ENCODE measurements around the gene FOXP1.

Gene FOXP1

DNA sequence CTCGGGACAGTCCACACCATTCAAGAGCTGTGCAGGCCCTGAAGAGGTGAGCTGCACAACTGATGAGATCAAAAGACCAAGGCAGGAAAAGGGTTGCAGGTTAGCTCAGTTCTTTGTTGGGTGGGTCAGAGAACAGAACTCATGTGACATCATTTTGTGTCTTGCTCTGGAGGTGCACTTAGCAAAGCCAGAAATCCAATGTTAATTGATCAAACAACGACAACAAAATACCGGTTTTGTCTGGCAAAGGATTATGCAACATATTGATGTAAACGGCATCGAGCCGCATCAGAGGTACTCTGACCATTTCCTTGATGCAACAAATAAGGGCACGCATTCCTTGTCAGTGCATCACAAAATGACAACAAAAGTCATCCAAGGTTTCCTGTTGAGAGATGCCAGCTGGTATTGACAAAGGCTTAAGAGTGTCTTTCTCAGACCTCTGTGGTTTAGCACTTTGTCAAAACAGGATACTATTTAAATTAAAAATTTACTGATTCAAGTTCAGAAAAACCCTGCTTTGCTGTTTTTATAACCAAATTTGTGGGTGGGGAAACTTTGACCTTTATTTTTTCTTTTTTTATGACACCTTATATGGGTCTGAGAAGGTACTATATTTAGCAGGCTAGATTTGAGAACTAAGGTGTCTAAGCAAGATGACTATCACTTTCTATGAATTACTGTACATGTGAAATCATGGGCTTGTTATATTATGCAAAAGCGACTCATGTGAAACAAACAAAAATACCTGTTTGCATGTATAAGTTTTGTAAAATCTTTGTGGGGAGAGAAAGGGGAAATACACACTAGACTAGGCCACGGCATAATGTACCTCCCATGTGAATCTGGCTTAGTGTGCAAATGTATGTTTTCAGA is 496.1 kb downstream of the FOXP1 start:
- TF ChIP-seq, protein P1, sequence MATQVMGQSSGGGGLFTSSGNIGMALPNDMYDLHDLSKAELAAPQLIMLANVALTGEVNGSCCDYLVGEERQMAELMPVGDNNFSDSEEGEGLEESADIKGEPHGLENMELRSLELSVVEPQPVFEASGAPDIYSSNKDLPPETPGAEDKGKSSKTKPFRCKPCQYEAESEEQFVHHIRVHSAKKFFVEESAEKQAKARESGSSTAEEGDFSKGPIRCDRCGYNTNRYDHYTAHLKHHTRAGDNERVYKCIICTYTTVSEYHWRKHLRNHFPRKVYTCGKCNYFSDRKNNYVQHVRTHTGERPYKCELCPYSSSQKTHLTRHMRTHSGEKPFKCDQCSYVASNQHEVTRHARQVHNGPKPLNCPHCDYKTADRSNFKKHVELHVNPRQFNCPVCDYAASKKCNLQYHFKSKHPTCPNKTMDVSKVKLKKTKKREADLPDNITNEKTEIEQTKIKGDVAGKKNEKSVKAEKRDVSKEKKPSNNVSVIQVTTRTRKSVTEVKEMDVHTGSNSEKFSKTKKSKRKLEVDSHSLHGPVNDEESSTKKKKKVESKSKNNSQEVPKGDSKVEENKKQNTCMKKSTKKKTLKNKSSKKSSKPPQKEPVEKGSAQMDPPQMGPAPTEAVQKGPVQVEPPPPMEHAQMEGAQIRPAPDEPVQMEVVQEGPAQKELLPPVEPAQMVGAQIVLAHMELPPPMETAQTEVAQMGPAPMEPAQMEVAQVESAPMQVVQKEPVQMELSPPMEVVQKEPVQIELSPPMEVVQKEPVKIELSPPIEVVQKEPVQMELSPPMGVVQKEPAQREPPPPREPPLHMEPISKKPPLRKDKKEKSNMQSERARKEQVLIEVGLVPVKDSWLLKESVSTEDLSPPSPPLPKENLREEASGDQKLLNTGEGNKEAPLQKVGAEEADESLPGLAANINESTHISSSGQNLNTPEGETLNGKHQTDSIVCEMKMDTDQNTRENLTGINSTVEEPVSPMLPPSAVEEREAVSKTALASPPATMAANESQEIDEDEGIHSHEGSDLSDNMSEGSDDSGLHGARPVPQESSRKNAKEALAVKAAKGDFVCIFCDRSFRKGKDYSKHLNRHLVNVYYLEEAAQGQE (IDR thresholded peaks at IDR 0.05; ENCODE audit: insufficient read depth in 1 of 2, low read depth in 2 of 2, low read length in 2 of 2): no peak
- TF ChIP-seq FOXP2 (optimal IDR thresholded peaks at IDR 0.05; ENCODE audit: borderline replicate concordance, extremely low read depth, extremely low read length, insufficient read depth): no peak
- no peak for TF ChIP-seq SIN3A (IDR thresholded peaks at IDR 0.05; ENCODE audit: borderline replicate concordance, insufficient read depth, low read length)
- TF ChIP-seq TAF1 (IDR thresholded peaks at IDR 0.05; ENCODE audit: borderline replicate concordance, insufficient read depth, low read length): no peak
- TF ChIP-seq POLR2AphosphoS5 (IDR thresholded peaks at IDR 0.05; ENCODE audit: low read depth, low read length): no peak

DNA sequence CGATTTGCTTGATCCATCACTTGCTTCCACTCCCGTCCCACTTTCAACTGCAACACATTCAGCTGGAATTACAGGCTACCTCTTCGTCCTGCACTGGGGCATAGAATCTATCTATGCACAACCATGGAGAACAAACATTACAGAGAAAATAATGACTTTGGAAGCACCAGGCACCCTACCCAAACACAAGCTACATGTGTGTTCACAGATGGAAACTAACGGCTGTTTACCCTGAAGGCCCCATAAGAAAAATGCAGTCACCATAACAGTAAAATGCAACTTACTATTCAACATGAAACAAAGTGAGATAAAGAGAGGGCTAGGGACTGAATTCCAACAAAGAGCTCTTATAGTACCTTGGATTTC is 496.8 kb downstream of the FOXP1 start:
- TF ChIP-seq TAF1 (IDR thresholded peaks at IDR 0.05; ENCODE audit: borderline replicate concordance, insufficient read depth, low read length) (no peak), POLR2AphosphoS5 (IDR thresholded peaks at IDR 0.05; ENCODE audit: low read depth, low read length) (no peak), SIN3A (IDR thresholded peaks at IDR 0.05; ENCODE audit: borderline replicate concordance, insufficient read depth, low read length) (no peak), FOXP2 (optimal IDR thresholded peaks at IDR 0.05; ENCODE audit: borderline replicate concordance, extremely low read depth, extremely low read length, insufficient read depth) (no peak)
- TF ChIP-seq, protein P1 (IDR thresholded peaks at IDR 0.05; ENCODE audit: insufficient read depth in 1 of 2, low read depth in 2 of 2, low read length in 2 of 2): no peak

DNA sequence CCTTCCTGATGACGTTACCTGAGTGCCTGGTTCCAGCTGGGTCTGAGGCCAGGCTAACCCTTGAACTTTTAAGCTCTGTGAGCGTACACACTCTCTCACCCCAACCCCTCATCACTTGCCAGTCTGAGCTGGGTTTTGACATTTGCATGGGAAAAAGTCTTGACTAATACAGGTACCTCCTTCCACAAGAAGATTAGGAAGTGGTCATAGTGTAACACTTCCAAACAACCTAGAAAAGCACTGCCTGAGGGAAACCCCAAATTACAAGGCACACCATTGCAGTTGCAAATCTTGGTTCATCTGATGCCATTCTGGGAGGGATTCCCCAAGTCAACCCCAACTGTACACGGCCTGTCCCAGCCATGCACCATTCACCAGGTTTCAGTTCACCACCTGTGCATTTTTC is 499.8 kb downstream of the FOXP1 start:
- TF ChIP-seq, protein P1 (IDR thresholded peaks at IDR 0.05; ENCODE audit: insufficient read depth in 1 of 2, low read depth in 2 of 2, low read length in 2 of 2): no peak
- TF ChIP-seq SIN3A (IDR thresholded peaks at IDR 0.05; ENCODE audit: borderline replicate concordance, insufficient read depth, low read length): no peak
- TF ChIP-seq FOXP2 (optimal IDR thresholded peaks at IDR 0.05; ENCODE audit: borderline replicate concordance, extremely low read depth, extremely low read length, insufficient read depth): no peak
- no peak for TF ChIP-seq TAF1 (IDR thresholded peaks at IDR 0.05; ENCODE audit: borderline replicate concordance, insufficient read depth, low read length)
- no peak for TF ChIP-seq POLR2AphosphoS5 (IDR thresholded peaks at IDR 0.05; ENCODE audit: low read depth, low read length)

DNA sequence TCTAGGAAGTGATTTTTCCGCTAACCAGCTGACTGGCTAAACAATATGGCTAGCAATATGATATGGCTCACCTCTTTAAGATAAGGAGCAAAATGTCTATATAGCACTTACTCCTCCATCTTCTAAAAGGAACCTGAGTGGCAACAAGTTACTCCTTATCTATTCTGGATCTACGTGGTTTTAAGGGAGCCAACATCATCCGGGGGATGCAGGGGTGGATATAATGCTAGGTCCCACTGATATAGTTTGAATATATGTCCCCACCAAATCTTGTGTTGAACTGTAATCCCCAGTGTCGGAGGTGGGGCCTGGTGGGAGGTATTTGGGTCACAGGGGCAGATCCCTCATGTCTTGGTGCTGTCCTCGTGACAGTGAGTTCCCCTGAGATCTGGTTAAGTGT is 500.7 kb downstream of the FOXP1 start:
- TF ChIP-seq FOXP2 (optimal IDR thresholded peaks at IDR 0.05; ENCODE audit: borderline replicate concordance, extremely low read depth, extremely low read length, insufficient read depth): no peak
- no peak for TF ChIP-seq POLR2AphosphoS5 (IDR thresholded peaks at IDR 0.05; ENCODE audit: low read depth, low read length)
- TF ChIP-seq, protein P1 (IDR thresholded peaks at IDR 0.05; ENCODE audit: insufficient read depth in 1 of 2, low read depth in 2 of 2, low read length in 2 of 2): no peak
- TF ChIP-seq SIN3A (IDR thresholded peaks at IDR 0.05; ENCODE audit: borderline replicate concordance, insufficient read depth, low read length): no peak
- TF ChIP-seq TAF1 (IDR thresholded peaks at IDR 0.05; ENCODE audit: borderline replicate concordance, insufficient read depth, low read length): no peak
